Umbilical cord (tissue), 2 donors: ENCODE measurements around the gene MAB21L4. TPM values are rescaled to one million over a fixed set of nuclear protein-coding genes. Genes with fewer than 3 reads are reported as not detected.

ENCODE experiments used
- DNase-seq: peaks from one replicate; pipeline ENCODE4 v3.0.0-alpha.2; 2015; ENCODE audit warnings: low spot score
- total RNA-seq: library from RNA; depleted of rRNA; stranded (reverse); fragments of >200 nt; gene quantifications from one replicate; pipeline ENCODE4 v1.2.3, GENCODE V29; 2014; ENCODE audit warnings: low replicate concordance; ENCODE audit not compliant: insufficient read depth

MAB21L4 gene
- total RNA-seq, 1 donor from 2014 or later, result 1.9 TPM

DNA sequence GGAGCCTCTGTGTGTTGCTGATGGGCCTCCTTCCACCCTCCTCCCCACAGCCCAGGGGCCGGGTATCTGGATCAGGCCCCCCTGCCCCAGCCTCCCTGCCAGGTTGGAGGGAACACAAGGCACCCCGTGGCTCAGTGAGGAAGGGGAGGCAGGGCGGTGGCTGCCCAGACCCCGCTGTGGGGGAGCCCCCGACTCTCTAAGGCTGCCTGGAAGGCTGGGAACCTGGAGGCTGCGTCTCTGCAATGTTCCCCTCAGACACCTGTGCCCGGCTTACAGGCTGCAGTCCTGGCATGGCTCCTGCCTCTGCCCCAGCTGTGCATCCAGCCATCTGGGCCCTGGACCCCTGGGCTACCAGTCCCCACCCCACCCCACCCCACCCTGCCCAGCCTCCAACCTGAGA is 438 bp upstream of the MAB21L4 start:
- no peak for DNase-seq

GRCh38 chr2:240894836-240895558 is 959 bp downstream of the MAB21L4 start:
- DNase-seq, result no peak

DNA sequence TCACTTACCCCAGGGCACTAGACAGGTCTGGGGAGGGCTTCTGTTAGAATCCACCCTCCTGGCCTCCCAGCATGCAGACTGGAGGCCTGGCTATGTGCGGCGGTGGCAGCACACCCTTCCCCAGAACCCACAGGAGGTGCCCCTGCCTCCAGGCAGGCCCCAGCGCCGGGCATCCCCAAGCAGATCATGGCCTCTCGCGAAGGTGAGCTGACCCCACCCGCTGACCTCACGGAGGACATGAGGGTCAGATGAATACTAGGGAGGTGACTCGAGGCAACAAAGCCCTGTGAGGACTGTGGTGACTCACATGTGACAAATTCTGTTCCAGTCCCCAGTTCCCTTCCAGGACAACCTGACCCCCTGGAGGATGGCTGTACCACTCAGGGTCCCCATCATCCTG is 1.9 kb downstream of the MAB21L4 start:
- DNase-seq, result no peak

- DNase-seq, result peak; percentile 91
Measured at GRCh38 chr2:240893363-240893844, 2.6 kb downstream of the MAB21L4 start.

DNA sequence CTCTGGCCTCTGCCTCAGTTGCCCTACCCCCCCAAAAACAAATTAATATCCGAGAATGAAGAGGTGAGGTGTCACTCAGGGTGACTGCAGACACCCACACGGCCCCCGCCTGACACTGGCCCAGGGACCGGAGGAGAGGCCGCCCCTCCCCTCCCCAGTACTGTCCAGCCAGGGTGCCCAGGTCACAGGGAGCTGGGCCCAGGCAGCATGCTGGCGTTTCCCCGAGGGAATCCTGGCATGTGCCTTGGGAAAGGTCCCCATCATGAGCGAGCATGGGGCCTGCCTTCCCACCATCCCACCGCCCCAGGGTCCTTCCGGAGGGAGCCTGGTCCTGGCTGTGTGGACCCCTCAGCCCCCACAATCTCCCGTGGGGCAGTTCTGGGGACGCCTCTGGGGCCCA is 3.0 kb downstream of the MAB21L4 start:
- no peak for DNase-seq

DNA sequence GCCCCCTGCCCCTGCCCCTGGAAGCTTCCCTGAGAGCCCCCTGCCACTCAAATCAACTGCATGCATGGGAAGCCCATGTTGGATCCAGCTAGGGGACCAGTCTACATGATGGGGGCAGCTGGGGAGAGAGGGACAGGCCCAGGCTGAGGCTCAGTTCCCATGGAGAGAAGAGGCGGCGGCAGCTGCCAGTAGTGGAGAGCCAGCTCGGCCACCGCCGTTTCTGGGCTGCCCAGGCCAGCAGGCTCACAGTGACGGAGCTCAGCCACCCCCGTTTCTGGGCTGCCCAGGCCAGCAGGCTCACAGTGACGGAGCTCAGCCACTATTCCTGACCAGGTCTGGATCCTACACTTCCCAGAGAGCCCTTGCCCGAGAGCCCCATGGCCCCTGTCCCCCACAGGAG is 3.6 kb downstream of the MAB21L4 start:
- DNase-seq, result no peak

DNA sequence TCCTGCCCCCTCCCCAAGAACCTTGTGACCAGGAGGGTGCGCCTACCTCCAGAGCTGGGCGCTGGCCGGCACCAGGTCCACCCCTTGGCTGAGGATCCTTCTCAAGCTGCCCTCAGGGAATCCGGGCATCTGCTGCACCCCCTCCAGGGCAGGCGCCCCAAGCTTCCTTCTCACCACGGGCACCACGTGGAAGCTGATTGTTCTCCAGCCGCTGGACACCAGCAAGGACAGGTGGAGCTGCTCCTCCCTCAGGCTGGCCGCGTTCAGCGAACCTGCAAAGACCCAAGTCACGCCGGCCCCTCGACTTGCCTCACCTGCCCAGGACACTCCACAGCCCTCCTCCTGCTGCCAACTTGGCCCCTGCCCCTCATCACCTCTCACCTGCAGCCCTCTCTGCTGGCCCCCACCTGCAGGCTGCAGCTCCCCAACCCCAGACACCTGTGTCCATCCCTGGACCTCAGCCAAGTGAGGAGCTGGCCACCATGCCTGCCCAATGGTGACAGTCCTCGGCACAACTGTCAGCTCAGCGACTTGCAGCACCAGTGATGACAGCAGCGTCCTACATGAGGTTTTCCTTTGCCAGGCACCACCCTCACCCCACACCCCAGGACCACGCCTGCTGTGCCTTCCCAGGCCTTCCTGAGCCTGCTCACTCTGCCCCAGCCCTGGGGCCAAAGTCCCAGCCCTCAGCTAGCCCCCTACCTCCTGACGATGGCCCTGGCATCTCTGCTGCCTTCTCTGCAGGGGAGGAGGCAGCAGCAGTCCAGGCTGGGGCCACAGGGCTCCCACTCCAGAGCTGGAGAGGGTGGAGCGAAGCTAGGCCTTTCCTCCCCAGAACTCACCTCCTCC is 4.2 kb downstream of the MAB21L4 start:
- no peak for DNase-seq

DNA sequence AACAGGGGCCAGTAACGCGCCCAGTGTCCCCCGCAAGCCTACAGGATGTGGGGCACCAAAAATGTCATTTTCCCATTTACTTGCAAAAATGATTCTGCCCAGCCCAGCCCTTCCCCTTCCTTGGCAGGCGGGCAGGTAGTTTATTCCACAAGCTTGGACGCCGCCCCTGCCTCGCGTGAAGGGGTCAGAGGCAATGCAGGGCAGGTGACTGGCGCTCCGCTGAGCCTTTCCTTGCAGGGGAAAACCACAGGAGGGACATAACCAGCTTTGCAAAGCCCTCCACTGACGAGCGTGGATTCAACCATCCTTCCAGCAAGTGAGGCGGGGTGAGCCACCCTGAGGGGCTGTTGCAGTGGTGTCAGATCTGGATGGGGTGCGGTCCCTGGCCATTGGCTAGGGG is 5.3 kb downstream of the MAB21L4 start:
- no peak for DNase-seq

GRCh38 chr2:240889601-240890560 is 6.1 kb downstream of the MAB21L4 start:
- no peak for DNase-seq

GRCh38 chr2:240888890-240889573 is 6.9 kb downstream of the MAB21L4 start:
- DNase-seq, result no peak

GRCh38 chr2:240888130-240888889 is 7.6 kb downstream of the MAB21L4 start:
- DNase-seq, result no peak

DNA sequence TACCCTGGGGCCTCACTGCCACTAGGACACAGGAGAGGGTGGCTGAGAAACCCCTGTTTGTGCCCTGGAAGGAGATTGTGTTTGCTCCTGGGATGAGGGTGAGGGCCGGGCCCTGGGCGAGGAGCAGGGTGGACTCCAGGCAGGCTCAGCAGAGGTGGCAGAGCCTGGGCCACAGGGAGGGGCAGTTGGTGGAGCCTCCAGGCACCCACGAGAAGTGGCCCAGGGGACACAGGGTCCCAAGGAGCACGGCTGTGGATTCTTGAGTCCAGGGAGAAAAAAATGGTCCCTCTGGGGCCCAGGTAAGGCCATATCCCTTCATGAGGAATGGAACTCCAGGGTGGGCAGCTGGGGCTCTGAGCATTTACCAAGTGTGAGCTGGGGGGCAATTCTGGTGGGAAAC is 8.3 kb downstream of the MAB21L4 start:
- DNase-seq, result no peak

GRCh38 chr2:240886678-240887609 is 9.0 kb downstream of the MAB21L4 start:
- no peak for DNase-seq

DNA sequence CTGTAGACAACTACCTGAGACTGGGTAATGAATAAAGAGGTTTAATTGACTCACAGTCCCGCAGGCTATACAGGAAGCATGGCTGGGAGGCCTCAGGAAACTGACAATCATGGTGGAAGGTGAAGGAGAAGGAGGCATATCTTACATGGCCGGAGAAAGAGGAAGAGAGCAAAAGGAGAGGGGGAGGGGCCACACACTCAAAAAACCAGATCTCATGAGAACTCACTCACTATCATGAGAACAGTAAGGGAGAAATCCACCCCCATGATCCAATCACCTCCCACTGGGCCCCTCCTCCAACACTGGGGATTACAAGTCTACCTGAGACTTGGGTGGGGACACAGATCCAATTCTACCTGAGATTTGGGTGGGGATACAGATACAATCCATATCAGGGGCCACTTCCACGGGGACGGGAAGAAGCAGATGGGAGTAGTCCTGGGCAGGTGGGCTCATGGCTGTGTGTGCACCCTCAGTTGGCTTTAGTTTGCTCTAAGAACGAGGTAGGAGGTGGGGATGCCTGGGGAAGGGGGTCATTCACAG is 9.9 kb downstream of the MAB21L4 start:
- no peak for DNase-seq

DNA sequence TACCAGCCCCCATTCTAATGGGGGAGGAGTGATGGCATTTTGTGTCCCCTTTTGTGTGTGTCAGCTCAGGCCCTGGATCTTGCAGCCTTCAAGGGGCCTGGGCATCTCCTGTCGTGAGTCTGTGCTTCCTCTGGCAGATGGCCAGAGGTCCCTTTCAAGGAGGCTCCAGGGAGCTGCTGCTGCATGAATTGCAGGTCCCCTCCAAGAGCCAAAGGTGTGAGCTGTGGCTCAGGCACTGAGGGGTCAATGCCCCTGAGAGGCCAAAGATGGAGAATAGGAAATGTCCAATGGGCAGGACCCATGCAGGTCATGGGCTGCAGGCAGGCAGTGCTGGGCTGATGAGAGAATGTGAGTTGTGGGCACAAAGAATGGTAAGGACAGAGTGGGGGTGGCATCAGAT is 10.4 kb downstream of the MAB21L4 start:
- DNase-seq, result no peak

DNA sequence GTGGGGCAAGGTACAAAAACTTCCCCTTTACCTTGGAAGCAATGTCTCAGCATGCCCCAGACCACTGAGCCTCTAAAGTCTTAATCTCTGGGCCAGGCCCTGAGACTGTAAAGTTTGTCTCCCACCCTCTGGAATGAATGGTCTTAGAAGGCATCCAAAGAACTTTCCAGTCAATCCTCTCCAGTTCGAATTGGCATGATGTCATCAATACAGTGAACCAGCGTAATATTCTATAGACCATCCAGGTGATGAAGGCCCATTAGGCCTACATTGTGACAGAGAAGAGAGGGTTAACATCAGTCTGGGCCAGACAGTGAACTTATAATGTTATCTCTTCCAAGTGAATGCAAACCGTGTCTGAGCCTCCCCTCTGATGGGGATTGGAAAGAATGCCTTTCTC is 11.2 kb downstream of the MAB21L4 start:
- DNase-seq, result no peak

DNA sequence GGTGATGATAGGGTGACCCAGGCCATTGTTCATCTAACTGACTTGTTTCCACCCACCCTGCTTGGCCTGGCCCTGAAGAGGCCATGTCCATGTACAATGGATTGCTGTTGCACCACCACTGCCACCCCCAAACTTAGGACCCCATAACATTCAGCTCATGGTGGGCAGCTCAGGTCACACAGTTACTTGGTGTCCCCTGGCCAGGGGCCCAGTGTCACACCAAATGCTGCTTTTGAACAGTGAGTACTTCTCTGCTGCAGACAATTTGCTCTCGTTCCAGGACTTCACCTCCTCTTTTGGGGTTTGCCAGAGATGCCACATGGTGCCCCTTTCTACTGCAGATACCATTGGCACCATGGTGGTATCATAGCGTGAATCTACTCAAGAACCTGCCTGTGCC is 11.7 kb downstream of the MAB21L4 start:
- no peak for DNase-seq

DNA sequence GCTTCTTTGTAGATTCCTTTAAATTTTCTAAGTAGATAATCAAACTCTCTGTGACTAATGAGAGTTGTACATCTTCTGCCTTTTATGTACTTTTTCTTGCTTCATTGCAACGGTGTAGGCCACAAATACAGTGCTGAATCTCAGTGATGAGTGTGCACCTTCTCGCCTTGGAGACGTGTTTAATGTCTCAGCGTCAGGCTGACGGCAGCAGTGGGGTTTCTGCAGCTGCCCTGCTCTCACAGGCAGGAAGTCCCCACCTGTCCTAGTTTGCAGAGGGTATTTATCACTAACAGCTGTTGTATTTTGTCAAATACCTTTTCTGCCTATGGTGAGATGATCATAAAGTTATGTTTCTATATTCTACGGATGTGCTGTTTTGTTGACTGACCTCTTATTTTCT is 14.0 kb downstream of the MAB21L4 start:
- no peak for DNase-seq

GRCh38 chr2:240879105-240879504 is 16.9 kb downstream of the MAB21L4 start:
- no peak for DNase-seq
